Gastroesophageal sphincter (tissue), 3 donors: ENCODE results near the gene LIX1L.

Source experiments
- CTCF ChIP-seq, 4 experiments: fragments of 200-600 bp in 2 of 4; fragments of 450-650 bp in 2 of 4; sonication (generic) in 1 of 4; IDR thresholded peaks; one replicate each; pipeline ENCODE4 v1.5.1; 2017 to 2019; ENCODE audit warnings: antibody characterized with exemption in 4 of 4, mild to moderate bottlenecking in 2 of 4, moderate library complexity in 2 of 4
- POLR2A ChIP-seq, 2 donors: fragments of 450-650 bp; IDR thresholded peaks; one replicate each; pipeline ENCODE4 v1.6.1; 2017; ENCODE audit warnings: antibody characterized with exemption in 2 of 2, mild to moderate bottlenecking in 2 of 2, moderate library complexity in 1 of 2

- TF ChIP-seq CTCF (IDR thresholded peaks at IDR 0.05) = no peak
- TF ChIP-seq POLR2A (IDR thresholded peaks at IDR 0.05) = no peak
Observed at GRCh38 chr1:145927916-145928643, 29.7 kb downstream of the LIX1L start.
